Measurements from ENCODE around the gene LLGL2. TPM values are rescaled to one million over a fixed set of nuclear protein-coding genes. Genes with fewer than 3 reads are reported as not detected.
"Not testable (repeated sequence)": the region's sequence is repeated elsewhere in the genome, so short reads cannot be mapped to it uniquely, and the experiment has no call there.

LLGL2 gene
- total RNA-seq (2014; rRNA removed; shearing (Covaris generic); ENCODE audit: low replicate concordance): 34.2 and 42.5 TPM in 2 replicates

DNA sequence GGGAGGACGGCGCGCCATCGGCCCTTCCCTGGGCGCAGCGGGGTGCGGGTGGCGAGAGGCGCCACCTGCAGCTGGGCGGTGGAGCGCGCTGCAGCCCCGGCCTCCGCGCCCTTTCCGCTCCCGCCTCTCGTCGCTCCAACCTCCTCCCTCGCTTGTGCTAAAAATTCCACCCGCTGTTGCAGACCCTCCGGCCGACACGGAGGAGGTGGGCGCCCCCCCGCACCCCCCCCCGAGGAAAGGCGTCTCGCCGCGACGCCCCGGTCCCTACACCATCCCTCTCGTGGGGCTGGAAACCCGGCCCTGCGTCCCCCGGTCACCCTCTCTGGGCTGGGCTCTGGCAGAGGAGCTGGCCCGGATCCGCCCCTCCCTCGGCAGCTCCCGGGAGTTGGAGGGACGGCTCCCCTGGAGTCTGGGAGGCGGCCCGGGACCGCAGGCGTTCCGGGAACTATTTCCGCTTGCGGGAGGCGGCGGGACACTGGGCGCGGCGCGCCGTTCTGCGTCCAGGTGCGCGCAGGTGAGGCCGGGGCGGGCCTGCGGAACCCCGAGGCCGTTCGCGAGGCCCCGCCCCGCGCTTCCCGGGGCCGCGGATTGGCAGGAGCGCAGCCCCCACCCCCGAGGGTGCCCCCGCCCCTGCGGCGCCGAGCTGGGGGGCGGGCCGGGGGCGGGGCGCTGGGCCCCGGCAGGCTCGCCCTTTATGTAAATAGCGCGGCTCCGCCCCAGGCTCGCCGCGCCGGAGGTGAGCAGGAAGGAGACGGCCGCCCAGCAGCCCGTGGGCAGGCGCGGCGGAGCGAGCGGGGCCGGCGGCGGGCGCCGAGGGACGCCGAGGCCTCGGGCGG is at the start of gene LLGL2:
LLGL2 (plus strand) TSS at position 728 of the 836 bp plus-strand sequence. CDS start 17,730 bp downstream, outside the sequence.
- in situ Hi-C loops (cut with HindIII; ENCODE audit: low pct_unique_long_range_greater_than_20kb, low sequenced_read_pairs): no loop called here
- DNase-seq (ENCODE audit: low read depth): peak; percentile 89

GRCh38 chr17:75475851-75476250 is 49.6 kb upstream of the LLGL2 start:
- DNase-seq (ENCODE audit: low read depth): no peak
- in situ Hi-C loops (cut with HindIII; ENCODE audit: low pct_unique_long_range_greater_than_20kb, low sequenced_read_pairs): no loop called here

GRCh38 chr17:75476271-75476671 is 49.2 kb upstream of the LLGL2 start:
- in situ Hi-C loops (cut with HindIII; ENCODE audit: low pct_unique_long_range_greater_than_20kb, low sequenced_read_pairs): no loop called here
- DNase-seq (ENCODE audit: low read depth): no peak

GRCh38 chr17:75476752-75477489 is 48.6 kb upstream of the LLGL2 start:
- DNase-seq (ENCODE audit: low read depth): no peak
- in situ Hi-C loops (cut with HindIII; ENCODE audit: low pct_unique_long_range_greater_than_20kb, low sequenced_read_pairs): no loop called here

- DNase-seq (ENCODE audit: low read depth); in situ Hi-C loops (cut with HindIII; ENCODE audit: low pct_unique_long_range_greater_than_20kb, low sequenced_read_pairs): not testable (repeated sequence)
These were observed 48.0 kb upstream of the LLGL2 start for GRCh38 chr17:75477490-75477862.

DNA sequence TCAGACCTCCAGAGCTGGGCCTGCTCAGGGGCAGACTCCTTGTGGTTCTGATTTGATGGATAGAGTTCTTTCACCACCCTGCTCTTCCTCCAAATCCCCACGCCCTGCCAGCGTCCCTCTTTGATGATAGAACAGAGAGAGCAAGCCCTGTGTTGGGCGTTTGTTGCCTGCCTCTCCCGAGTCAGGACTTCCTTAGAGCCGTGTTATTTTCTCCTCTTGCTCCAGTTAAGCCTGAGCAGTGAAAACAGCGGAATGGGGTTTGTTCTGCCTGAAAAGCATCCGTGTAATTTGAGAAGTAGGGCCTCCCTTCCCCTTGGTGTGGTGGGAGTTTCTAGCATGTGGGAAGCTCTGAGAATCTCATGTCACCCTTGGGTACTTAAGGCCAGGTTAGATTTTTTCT is 47.0 kb upstream of the LLGL2 start:
- DNase-seq (ENCODE audit: low read depth): no peak
- in situ Hi-C loops (cut with HindIII; ENCODE audit: low pct_unique_long_range_greater_than_20kb, low sequenced_read_pairs): no loop called here

DNA sequence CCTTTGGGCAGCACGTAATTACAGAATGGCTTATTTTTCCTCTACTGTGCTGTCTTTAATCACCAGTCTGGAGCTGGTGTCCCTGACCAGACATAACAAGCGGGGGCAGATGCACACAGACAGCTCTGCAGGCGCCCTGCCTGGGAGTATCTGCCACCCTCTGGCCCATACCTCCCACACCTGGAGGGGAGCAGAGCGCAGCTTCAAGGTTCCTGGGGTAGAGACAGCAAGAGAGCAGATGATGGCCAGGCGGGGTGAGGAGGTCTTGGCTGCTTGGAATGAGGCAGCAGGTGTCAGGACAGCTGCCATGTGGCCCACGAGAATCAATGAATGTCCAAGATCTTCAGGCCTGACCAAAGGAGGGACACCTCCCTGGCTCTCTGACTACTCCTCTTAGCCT is 45.2 kb upstream of the LLGL2 start:
- no peak for DNase-seq (ENCODE audit: low read depth)
- in situ Hi-C loops (cut with HindIII; ENCODE audit: low pct_unique_long_range_greater_than_20kb, low sequenced_read_pairs): no loop called here

DNA sequence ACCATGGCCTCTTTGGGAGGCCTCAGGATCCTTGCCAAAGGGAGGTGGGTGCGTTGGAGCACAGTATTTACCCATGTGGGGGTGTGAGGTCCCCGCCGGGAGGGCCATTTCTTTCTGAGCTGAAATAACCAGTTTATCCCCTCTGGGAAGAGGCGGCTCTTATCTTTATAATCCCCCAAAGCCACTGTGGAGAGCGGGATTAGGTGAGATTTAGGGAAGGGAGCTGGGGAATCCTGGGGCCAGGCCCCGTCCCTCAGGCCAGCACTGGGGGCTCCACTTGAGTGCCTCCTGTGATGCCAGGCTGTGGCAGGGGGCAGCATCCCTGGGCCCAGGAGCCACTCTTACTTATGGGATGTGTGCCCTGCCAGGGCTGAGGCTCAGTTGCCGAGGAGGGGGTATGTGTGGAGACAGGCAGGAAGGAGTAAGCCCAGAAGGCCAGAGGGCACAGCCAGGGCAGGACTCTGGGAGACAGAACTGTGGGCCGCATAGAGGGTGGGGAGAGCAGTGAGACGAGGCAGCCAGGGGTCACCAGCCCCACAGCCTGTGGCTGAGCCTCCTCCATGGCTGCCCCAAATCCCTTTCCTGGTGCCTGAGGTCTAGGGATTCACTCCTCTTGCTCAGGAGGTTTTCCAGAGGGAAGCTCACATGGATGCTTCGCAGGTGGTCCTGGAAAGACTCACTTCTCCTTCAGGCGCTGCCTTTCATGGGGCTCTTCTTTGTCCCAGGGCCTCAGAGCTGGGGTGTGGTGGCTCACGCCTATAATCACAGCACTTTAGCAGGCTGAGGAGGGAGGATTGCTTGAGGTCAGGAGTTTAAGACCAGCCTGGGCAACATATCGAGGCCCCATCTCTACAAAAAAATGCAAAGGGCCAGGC is 44.1 kb upstream of the LLGL2 start:
- in situ Hi-C loops (cut with HindIII; ENCODE audit: low pct_unique_long_range_greater_than_20kb, low sequenced_read_pairs): no loop called here

GRCh38 chr17:75482098-75482942 is 43.2 kb upstream of the LLGL2 start:
- in situ Hi-C loops (cut with HindIII; ENCODE audit: low pct_unique_long_range_greater_than_20kb, low sequenced_read_pairs): no loop called here
- DNase-seq (ENCODE audit: low read depth): no peak

More for the DNA sequence above, 44.1 kb upstream of the LLGL2 start:
- DNase-seq (ENCODE audit: low read depth): no peak

- no peak for DNase-seq (ENCODE audit: low read depth)
- in situ Hi-C loops (cut with HindIII; ENCODE audit: low pct_unique_long_range_greater_than_20kb, low sequenced_read_pairs): no loop called here
These were observed 39.8 kb upstream of the LLGL2 start for GRCh38 chr17:75485688-75486087.

DNA sequence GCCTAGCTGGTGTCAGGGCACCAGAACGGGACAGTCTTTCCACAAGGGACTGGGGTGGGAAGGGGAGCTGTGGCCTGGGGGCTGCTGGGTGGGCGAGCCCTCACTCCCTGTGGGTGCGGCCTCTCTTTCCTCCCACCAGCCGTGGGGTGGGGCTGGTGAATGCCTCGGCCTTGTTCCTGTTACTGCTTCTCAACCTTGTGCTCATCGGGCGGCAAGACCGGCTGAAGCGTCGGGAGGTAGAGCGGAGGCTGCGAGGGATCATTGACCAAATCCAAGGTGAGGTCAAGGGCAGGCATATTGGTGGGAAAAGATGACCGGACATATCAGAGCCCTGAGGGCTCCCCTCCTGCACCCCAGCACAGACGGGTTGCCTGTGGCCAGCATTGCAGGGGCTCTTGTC is 39.3 kb upstream of the LLGL2 start:
- in situ Hi-C loops (cut with HindIII; ENCODE audit: low pct_unique_long_range_greater_than_20kb, low sequenced_read_pairs): no loop called here
- no peak for DNase-seq (ENCODE audit: low read depth)

GRCh38 chr17:75486951-75487350 is 38.5 kb upstream of the LLGL2 start:
- no peak for DNase-seq (ENCODE audit: low read depth)
- in situ Hi-C loops (cut with HindIII; ENCODE audit: low pct_unique_long_range_greater_than_20kb, low sequenced_read_pairs): no loop called here

GRCh38 chr17:75487351-75488070 is 38.0 kb upstream of the LLGL2 start:
- DNase-seq (ENCODE audit: low read depth): no peak
- in situ Hi-C loops (cut with HindIII; ENCODE audit: low pct_unique_long_range_greater_than_20kb, low sequenced_read_pairs): no loop called here

- in situ Hi-C loops (cut with HindIII; ENCODE audit: low pct_unique_long_range_greater_than_20kb, low sequenced_read_pairs): no loop called here
- DNase-seq (ENCODE audit: low read depth): no peak
These were observed 36.6 kb upstream of the LLGL2 start for GRCh38 chr17:75488693-75489510.

DNA sequence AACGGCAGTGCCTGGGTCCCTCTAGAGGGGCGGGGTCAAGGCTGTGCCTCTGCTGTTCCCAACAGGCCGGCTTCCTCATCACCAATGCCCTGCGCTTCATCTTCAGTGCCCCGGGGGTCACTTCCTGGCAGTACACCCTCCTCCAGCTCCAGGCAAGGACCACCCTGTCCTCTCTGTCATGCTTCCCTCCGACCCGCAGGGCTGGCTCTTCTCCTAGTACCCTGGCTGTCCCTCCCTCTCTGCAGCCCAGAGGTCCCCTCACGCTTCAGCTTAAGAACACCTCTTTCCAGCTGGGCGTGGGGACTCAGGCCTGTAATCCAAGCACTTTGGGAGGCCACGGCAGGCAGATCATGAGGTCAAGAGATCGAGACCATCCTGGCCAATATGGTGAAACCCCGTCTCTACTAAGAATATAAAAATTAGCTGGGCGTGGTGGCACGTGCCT is 36.0 kb upstream of the LLGL2 start:
- in situ Hi-C loops (cut with HindIII; ENCODE audit: low pct_unique_long_range_greater_than_20kb, low sequenced_read_pairs): no loop called here
- no peak for DNase-seq (ENCODE audit: low read depth)

- in situ Hi-C loops (cut with HindIII; ENCODE audit: low pct_unique_long_range_greater_than_20kb, low sequenced_read_pairs): no loop called here
- no peak for DNase-seq (ENCODE audit: low read depth)
These were observed 35.2 kb upstream of the LLGL2 start for GRCh38 chr17:75490173-75490743.

Data from Caki2 (cell line).